ENCODE results near the gene SNF8.

The SNF8 gene

GRCh38 chr17:48930435-48930873 is 14.2 kb downstream of the SNF8 start:
- no peak overlapping the region for H3K27ac ChIP-seq (ENCODE audit: low read depth, low read length, poor library complexity, severe bottlenecking)

GRCh38 chr17:48929812-48930165 is 14.9 kb downstream of the SNF8 start:
- no peak overlapping the region for H3K9ac ChIP-seq (ENCODE audit: low read length)
- no peaks in the 10 kb centered on the region for H3K9me2 ChIP-seq (ENCODE audit: low read depth, low read length)
- peaks cover 94% of the 10 kb centered on the region for H3K36me3 ChIP-seq (ENCODE audit: insufficient read depth, low read length)
- no peaks in the 10 kb centered on the region for H3K79me2 ChIP-seq (ENCODE audit: insufficient read depth, low read length)
- no peak overlapping the region for H3K4me3 ChIP-seq (ENCODE audit: low read depth, low read length, poor library complexity, severe bottlenecking)
- no peak overlapping the region for H2AFZ ChIP-seq (ENCODE audit: low read length)
- TF ChIP-seq CTCF (IDR thresholded peaks at IDR 0.05; ENCODE audit: low read length): no peak
- no peak for TF ChIP-seq EZH2 (IDR thresholded peaks at IDR 0.05; ENCODE audit: borderline replicate concordance, low read length)
- H3F3A ChIP-seq (ENCODE audit: insufficient read depth, low read length): no peaks in the 10 kb centered on the region
- no peaks in the 10 kb centered on the region for H3K4me1 ChIP-seq (ENCODE audit: insufficient read depth, low read length, severe bottlenecking)
- H3K27ac ChIP-seq (ENCODE audit: low read depth, low read length, poor library complexity, severe bottlenecking): no peak overlapping the region
- H3K4me2 ChIP-seq (ENCODE audit: low read length): no peak overlapping the region
- H4K20me1 ChIP-seq (ENCODE audit: insufficient read depth, low read length): no peaks in the 10 kb centered on the region
- H3K27me3 ChIP-seq (ENCODE audit: insufficient read depth, low read length): no peaks in the 10 kb centered on the region
- H3K9me3 ChIP-seq (ENCODE audit: low read length): no peaks in the 10 kb centered on the region

More at GRCh38 chr17:48930435-48930873, 14.2 kb downstream of the SNF8 start:
- Histone ChIP-seq H3K36me3 (ENCODE audit: insufficient read depth, low read length) (peaks cover 91% of the 10 kb centered on the region), H3K9me2 (ENCODE audit: low read depth, low read length) (no peaks in the 10 kb centered on the region), H4K20me1 (ENCODE audit: insufficient read depth, low read length) (no peaks in the 10 kb centered on the region), H3K79me2 (ENCODE audit: insufficient read depth, low read length) (no peaks in the 10 kb centered on the region), H2AFZ (ENCODE audit: low read length) (no peak overlapping the region), H3K4me3 (ENCODE audit: low read depth, low read length, poor library complexity, severe bottlenecking) (no peak overlapping the region), H3K9me3 (ENCODE audit: low read length) (no peaks in the 10 kb centered on the region), H3K9ac (ENCODE audit: low read length) (no peak overlapping the region), H3K4me1 (ENCODE audit: insufficient read depth, low read length, severe bottlenecking) (no peaks in the 10 kb centered on the region), H3K4me2 (ENCODE audit: low read length) (no peak overlapping the region), H3K27me3 (ENCODE audit: insufficient read depth, low read length) (no peaks in the 10 kb centered on the region), H3F3A (ENCODE audit: insufficient read depth, low read length) (no peaks in the 10 kb centered on the region)
- TF ChIP-seq CTCF (IDR thresholded peaks at IDR 0.05; ENCODE audit: low read length): no peak
- TF ChIP-seq EZH2 (IDR thresholded peaks at IDR 0.05; ENCODE audit: borderline replicate concordance, low read length): no peak

- no peak overlapping the region for H2AFZ ChIP-seq (ENCODE audit: low read length)
- no peaks in the 10 kb centered on the region for H3K4me1 ChIP-seq (ENCODE audit: insufficient read depth, low read length, severe bottlenecking)
- H4K20me1 ChIP-seq (ENCODE audit: insufficient read depth, low read length): no peaks in the 10 kb centered on the region
- H3K27me3 ChIP-seq (ENCODE audit: insufficient read depth, low read length): no peaks in the 10 kb centered on the region
- no peak overlapping the region for H3K4me3 ChIP-seq (ENCODE audit: low read depth, low read length, poor library complexity, severe bottlenecking)
- TF ChIP-seq CTCF (IDR thresholded peaks at IDR 0.05; ENCODE audit: low read length) (no peak), EZH2 (IDR thresholded peaks at IDR 0.05; ENCODE audit: borderline replicate concordance, low read length) (no peak)
- no peaks in the 10 kb centered on the region for H3K9me2 ChIP-seq (ENCODE audit: low read depth, low read length)
- no peak overlapping the region for H3K27ac ChIP-seq (ENCODE audit: low read depth, low read length, poor library complexity, severe bottlenecking)
- H3F3A ChIP-seq (ENCODE audit: insufficient read depth, low read length): no peaks in the 10 kb centered on the region
- H3K79me2 ChIP-seq (ENCODE audit: insufficient read depth, low read length): no peaks in the 10 kb centered on the region
- no peak overlapping the region for H3K9ac ChIP-seq (ENCODE audit: low read length)
- H3K36me3 ChIP-seq (ENCODE audit: insufficient read depth, low read length): peaks cover 94% of the 10 kb centered on the region
- no peaks in the 10 kb centered on the region for H3K9me3 ChIP-seq (ENCODE audit: low read length)
- H3K4me2 ChIP-seq (ENCODE audit: low read length): no peak overlapping the region
Observed at GRCh38 chr17:48928876-48929811, 15.5 kb downstream of the SNF8 start.

Measured in OCI-LY1 (cell line).